GOT3 (cell line): Measurements from ENCODE around the gene ARHGAP6.
"Not testable (repeated sequence)": the region's sequence is repeated elsewhere in the genome, so short reads cannot be mapped to it uniquely, and the experiment has no call there.

ENCODE experiments used
- DNase-seq: peaks from one replicate; lab custom pipeline; 2025; ENCODE audit warnings: mixed read lengths; lab: John Stamatoyannopoulos, UW

The ARHGAP6 gene

DNA sequence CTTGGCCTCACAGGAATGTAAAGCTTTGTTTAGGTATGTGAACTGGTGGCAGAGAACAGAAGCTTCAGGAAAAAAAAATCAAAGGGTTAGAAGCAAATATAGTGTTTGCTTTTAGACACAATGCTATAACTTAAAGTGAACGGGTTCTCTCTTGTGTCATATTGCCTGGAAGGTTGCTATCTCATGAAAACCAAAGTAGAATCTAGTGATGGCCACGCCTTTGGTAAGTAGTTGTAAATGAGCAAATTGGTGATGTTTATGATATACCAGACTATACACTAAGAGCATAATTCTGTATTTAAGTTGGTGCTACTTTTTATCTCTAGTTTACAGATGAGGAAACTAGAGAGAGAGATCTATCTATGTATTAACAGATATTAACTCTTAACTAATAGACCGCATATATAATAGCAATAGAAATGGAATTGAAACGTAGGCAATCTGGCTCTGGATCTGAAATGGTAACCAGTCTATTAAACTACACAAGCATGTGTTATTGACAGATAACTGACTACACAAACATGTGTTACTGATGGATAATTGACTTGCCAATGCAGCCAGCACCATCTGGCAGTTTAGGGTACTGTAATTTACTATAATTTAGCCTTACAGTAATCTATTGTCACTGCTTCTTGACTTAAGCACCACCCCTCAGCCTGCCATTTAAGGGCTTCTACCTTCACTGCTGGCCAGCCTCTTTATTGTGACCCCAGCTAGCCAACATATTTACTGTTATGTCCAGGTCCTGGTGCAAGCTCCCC lies 513.7 kb downstream of the ARHGAP6 start:
- no peak for DNase-seq

DNA sequence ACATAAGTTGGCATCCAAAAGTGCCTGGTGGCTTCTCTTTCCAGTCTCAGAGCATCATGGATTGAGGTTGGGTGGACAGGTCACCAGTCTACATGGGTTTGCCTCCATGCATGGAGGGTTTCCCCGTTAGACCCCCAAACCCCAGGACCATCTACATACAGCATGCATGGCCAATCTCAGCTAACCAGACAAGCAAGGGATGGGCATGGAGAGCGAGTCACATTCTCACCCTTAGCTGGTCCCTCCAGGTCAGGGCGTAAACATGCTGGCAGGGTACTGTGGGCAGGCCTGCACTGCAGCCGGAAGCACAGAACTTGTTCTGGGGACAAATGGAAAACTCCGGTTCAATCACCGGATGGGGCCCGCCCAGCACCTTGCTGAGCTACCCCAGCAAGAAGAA lies 517.3 kb downstream of the ARHGAP6 start:
- no peak for DNase-seq

DNA sequence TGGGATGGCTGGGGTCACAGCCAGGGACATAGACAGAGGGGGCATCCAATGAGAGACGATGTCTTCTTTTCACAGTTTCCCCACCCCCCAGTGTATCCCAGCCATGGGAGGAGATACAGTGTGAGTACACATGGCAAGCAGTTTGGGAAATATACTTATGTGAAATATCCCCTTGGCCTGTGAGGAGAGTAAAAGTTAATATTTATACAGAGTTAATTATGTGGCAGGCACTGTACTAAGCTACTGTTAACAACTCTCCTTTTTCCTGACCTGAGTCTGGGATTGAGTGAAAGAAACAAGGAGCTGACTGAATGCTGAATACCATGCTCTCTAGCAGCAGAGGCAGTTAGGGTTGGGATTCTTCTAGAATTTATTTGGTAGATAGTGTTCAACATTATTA lies 519.3 kb downstream of the ARHGAP6 start:
- DNase-seq = no peak

- peak; percentile 29 for DNase-seq
Measured at GRCh38 chrX:11143931-11144678, 521.6 kb downstream of the ARHGAP6 start.

- no peak for DNase-seq
Measured at GRCh38 chrX:11138498-11139390, 527.0 kb downstream of the ARHGAP6 start.

DNA sequence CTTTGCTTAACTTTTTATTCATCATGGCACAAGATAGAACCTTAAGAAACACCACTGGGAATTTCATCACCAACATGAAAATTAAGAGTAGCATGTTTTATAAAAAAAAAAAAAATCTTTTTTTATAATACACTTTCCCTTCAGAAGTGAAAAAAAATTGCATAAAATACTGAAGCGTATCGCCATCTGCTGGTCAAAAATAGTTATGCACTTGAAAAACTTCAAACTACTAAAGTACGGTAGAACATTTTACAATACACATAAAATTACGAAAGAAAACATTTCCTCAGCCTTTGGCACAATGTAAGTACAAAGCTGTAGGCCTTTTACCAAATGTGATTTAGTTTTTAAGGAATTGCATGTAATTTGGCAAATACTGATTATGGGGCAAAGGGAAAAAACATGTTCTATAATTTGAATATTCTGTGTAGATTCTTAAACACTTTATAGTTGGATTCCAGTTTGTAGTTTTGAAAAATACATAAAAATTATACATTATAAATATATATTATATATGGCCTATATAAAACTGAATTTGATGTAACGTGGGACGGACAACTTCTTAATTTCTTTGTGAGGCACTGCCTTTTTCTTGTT lies 528.1 kb downstream of the ARHGAP6 start:
- DNase-seq = no peak

DNA sequence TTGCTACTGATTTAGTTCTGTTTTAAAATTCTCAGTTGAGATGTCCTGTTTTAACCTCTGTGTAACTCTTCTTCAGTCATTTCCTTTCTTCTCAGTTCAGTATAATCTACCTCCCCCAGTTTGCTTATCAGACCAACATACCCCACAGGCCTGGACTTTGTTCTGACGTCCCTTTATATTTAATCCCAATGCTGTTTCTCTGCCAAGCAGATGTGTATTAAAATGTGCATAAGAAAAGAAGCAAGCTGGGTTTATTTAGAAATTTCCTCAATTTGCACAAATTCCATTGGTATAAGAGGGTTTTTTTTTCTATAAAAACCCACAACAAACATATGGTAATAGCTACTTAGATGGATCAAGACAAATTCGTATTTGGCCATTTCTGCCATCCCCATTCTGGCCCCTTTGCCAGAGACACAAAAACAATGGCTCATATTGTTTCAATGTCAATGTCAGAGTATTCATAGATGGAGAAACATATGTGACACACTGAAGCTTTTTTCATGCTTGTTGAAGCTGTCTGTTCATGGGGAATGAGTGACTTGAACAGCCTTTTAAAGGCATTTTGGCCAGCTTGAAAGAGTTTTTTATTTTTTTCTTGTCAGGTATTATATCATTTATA lies 530.0 kb downstream of the ARHGAP6 start:
- DNase-seq = no peak

DNA sequence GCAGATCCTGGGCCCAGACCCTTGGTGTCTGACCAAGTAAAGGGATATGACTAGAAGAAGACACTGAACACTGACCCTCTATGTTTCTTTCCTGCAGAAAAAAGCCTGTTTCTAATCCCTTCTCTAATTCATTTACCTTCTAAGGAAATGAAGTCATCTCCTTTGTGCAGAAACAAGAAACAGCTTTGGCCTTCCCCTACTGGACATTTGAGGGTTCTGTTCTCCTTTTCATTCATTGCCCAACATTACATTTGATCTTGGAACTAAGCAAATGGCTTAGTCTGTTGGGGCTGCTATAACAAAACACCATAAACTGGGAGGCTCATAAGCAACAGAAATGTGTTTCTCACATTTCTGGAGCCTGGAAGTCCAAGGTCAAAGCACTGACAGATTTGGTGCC lies 534.6 kb downstream of the ARHGAP6 start:
- DNase-seq = no peak

GRCh38 chrX:11130136-11130535 lies 535.6 kb downstream of the ARHGAP6 start:
- no peak for DNase-seq

DNA sequence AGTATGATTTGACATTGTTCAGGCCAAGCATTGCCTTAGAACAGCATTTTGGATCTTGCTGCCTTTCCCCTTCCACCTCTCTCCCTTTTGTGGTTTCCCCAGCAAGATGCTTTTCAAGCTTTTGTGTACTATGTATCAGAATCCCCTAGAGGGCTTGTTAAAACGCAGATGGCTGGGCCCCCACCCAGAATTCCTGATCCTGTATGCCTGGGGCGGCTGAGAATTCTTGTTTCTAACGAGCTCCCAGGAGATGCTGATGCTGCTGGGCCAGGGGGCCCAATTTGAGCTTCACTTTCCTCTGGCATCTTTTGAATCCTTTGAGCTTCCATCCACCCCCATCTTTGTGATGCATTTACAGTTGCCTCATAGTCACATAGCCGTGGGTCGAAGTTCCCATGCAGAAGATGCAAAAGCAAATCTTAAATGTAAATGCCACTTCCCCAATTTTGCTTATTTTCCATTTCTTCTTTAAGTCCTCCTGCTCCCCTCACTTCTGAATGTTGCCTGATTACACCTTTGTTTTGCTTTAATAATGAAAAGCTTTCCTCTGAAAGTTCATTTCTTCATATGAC lies 536.1 kb downstream of the ARHGAP6 start:
- DNase-seq = no peak

- DNase-seq = no peak
Measured at GRCh38 chrX:11125060-11125459, 540.7 kb downstream of the ARHGAP6 start.

GRCh38 chrX:11124112-11124511 lies 541.6 kb downstream of the ARHGAP6 start:
- no peak for DNase-seq

GRCh38 chrX:11123087-11123486 lies 542.6 kb downstream of the ARHGAP6 start:
- DNase-seq = not testable (repeated sequence)

- DNase-seq = no peak
Measured at GRCh38 chrX:11119313-11119943, 546.3 kb downstream of the ARHGAP6 start.

GRCh38 chrX:11117745-11118144 lies 548.0 kb downstream of the ARHGAP6 start:
- DNase-seq = no peak

GRCh38 chrX:11113731-11114130 lies 552.0 kb downstream of the ARHGAP6 start:
- DNase-seq = no peak

DNA sequence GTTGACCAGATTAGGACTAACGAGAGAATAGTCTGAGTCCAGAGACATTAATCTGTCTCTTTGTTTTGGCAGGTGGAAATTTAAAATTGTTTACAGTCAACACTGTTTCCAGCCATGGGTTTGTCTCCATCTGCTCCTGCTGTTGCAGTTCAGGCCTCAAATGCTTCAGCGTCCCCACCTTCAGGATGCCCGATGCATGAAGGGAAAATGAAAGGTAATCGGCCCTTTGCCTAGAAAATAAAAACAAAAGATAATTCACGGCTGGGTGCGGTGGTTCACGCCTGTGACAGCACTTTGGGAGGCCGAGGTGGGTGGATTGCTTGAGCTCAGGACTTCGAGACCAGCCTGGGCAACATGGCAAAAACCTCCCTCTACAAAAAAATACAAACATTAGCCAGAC lies 553.8 kb downstream of the ARHGAP6 start:
- DNase-seq = no peak

DNA sequence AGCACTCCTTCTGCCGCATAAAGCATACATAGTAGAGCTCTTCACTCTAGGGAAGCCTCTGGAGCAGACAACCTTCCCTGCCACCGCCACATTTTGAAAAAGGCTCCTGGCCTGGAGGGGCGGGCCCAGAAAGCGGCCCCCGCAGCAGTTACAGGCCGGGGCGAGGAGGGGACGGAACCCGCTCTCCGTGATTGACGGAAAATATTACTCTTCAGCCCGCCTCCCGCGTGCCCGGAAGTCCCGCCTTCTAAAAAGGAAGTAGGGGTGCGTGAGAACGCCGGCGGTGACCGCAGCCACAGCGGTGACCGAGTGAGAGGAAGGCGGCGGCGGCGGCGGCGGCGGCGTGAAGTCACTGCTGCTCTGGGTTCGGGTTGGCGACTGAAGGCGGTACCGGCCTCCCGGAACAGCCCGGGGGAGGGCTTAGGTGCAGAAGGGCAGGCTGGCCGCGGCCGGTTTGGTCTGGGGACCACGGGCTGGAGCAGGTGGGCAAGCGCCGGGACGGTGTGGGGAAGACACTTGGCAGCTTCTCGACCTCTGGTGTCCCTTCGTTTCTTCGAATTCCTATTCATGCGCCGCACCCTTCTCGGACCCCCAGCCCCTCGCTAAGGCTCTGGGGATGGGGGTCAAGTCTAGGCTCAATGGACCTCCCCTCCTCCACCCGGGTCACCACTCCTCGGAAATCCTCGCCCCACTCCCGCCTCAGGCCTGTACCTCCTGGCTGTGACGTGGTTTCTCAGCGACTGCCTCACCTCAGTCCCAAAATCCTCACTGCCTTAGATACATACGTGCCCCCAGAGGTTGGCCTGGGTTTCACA lies 554.5 kb downstream of the ARHGAP6 start, which contains the start of gene HCCS:
Gene HCCS, plus strand, starts transcription at position 296 of the 815 bp plus-strand sequence. CDS start 729 bp downstream, outside the sequence.
- DNase-seq = peak; percentile 58

- DNase-seq = no peak
Measured at GRCh38 chrX:11109968-11110367, 555.8 kb downstream of the ARHGAP6 start.
